MM.1S (cell line): Measurements from ENCODE around the gene CFAP69.

Experiments
- EZH2phosphoT487 ChIP-seq: fragments of 300-600 bp; sonication (generic); IDR thresholded peaks from 2 replicates; pipeline ENCODE4 v1.6.1; 2018; ENCODE audit warnings: antibody characterized with exemption, low read length
- TF ChIP-seq, protein P1 (sequence below): fragments of 300-600 bp; sonication (generic); IDR thresholded peaks from 2 replicates; pipeline ENCODE4 v1.5.1; 2016; ENCODE audit warnings: antibody characterized with exemption, low read length, mixed read lengths

DNA sequence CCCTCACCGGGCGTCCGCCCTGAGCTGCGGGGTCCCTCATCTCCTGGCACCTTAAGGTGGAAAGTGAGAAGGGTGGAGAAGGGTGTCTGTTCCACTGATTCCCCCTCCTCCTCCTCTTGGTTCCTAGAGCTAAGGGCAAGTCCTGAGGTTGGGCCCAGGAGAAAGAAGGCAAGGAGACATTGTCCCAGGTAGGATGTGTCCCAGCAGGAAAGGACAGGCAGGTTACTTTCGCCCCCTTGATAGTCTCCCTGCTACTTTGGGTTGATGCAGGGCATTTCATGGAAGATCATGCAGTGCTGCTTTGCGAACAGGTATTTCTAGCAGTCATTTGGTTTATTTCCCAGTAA lies 32.9 kb upstream of the CFAP69 start:
- TF ChIP-seq EZH2phosphoT487, result no peak
- TF ChIP-seq, protein P1, sequence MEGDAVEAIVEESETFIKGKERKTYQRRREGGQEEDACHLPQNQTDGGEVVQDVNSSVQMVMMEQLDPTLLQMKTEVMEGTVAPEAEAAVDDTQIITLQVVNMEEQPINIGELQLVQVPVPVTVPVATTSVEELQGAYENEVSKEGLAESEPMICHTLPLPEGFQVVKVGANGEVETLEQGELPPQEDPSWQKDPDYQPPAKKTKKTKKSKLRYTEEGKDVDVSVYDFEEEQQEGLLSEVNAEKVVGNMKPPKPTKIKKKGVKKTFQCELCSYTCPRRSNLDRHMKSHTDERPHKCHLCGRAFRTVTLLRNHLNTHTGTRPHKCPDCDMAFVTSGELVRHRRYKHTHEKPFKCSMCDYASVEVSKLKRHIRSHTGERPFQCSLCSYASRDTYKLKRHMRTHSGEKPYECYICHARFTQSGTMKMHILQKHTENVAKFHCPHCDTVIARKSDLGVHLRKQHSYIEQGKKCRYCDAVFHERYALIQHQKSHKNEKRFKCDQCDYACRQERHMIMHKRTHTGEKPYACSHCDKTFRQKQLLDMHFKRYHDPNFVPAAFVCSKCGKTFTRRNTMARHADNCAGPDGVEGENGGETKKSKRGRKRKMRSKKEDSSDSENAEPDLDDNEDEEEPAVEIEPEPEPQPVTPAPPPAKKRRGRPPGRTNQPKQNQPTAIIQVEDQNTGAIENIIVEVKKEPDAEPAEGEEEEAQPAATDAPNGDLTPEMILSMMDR, result no peak
